ENCODE results near the gene MFSD6. TPM values are rescaled to one million over a fixed set of nuclear protein-coding genes. Genes with fewer than 3 reads are reported as not detected.
"Not testable (repeated sequence)": the region's sequence is repeated elsewhere in the genome, so short reads cannot be mapped to it uniquely, and the experiment has no call there.

Gene MFSD6
- total RNA-seq, 2 donors from 2014 or later, result 1.2 to 3.2 TPM

- TF ChIP-seq CTCF (conservative IDR thresholded peaks at IDR 0.05), result no peak
- peaks cover 13% of the 10 kb centered on the region for H3K4me1 Mint-ChIP-seq
- 96 to 100% methylated on average over 1 to 3 of the region's 3 CpGs for WGBS, 2 experiments (ENCODE audit: insufficient coverage in 1 of 2, insufficient read length in 1 of 2)
- no peak for DNase-seq
- H3K4me3 ChIP-seq (ENCODE audit: low read length), result no peak overlapping the region
- H3K36me3 ChIP-seq (ENCODE audit: control insufficient read depth, insufficient read depth, low read length), result no peaks in the 10 kb centered on the region
- H3K4me3 Mint-ChIP-seq, result no peak overlapping the region
- no peaks in the 10 kb centered on the region for H3K27me3 Mint-ChIP-seq (ENCODE audit: insufficient read depth)
- no peak overlapping the region for H3K27ac ChIP-seq (ENCODE audit: low read depth, low read length)
- H3K27ac Mint-ChIP-seq, result no peak overlapping the region
- H3K9me3 ChIP-seq (ENCODE audit: control insufficient read depth, low read length), result peaks cover 11% of the 10 kb centered on the region
- peaks cover 15% of the 10 kb centered on the region for H3K36me3 Mint-ChIP-seq (ENCODE audit: low read depth)
- H3K9me3 Mint-ChIP-seq, result peaks cover 12% of the 10 kb centered on the region
- H3K27me3 ChIP-seq (ENCODE audit: control insufficient read depth, insufficient read depth, low read length, poor library complexity, severe bottlenecking), result no peaks in the 10 kb centered on the region
- H3K9ac ChIP-seq (ENCODE audit: extremely low read depth, low read length, poor library complexity, severe bottlenecking), result no peak overlapping the region
- H3K4me1 ChIP-seq (ENCODE audit: control insufficient read depth, insufficient read depth, low read length), result no peaks in the 10 kb centered on the region
Observed at GRCh38 chr2:190490502-190490901, 82.3 kb downstream of the MFSD6 start.

GRCh38 chr2:190493095-190493494, 84.9 kb downstream of the MFSD6 start:
- Histone ChIP-seq H3K4me3 (ENCODE audit: low read length) (no peak overlapping the region), H3K27ac (ENCODE audit: low read depth, low read length) (no peak overlapping the region), H3K4me1 (ENCODE audit: control insufficient read depth, insufficient read depth, low read length) (no peaks in the 10 kb centered on the region), H3K36me3 (ENCODE audit: control insufficient read depth, insufficient read depth, low read length) (no peaks in the 10 kb centered on the region), H3K9ac (ENCODE audit: extremely low read depth, low read length, poor library complexity, severe bottlenecking) (no peak overlapping the region), H3K9me3 (ENCODE audit: control insufficient read depth, low read length) (peaks cover 11% of the 10 kb centered on the region), H3K27me3 (ENCODE audit: control insufficient read depth, insufficient read depth, low read length, poor library complexity, severe bottlenecking) (no peaks in the 10 kb centered on the region)
- peaks cover 13% of the 10 kb centered on the region for H3K36me3 Mint-ChIP-seq (ENCODE audit: low read depth)
- no peak for DNase-seq
- no peaks in the 10 kb centered on the region for H3K27me3 Mint-ChIP-seq (ENCODE audit: insufficient read depth)
- H3K4me3 Mint-ChIP-seq, result no peak overlapping the region
- WGBS, 2 experiments (ENCODE audit: insufficient coverage in 1 of 2, insufficient read length in 1 of 2), result 79% methylated on average over 2 of the region's 2 CpGs; no CpG with 5 or more reads in 1 of the 2 experiments
- H3K27ac Mint-ChIP-seq, result no peak overlapping the region
- H3K4me1 Mint-ChIP-seq, result peaks cover 13% of the 10 kb centered on the region
- peaks cover 15% of the 10 kb centered on the region for H3K9me3 Mint-ChIP-seq
- no peak for TF ChIP-seq CTCF (conservative IDR thresholded peaks at IDR 0.05)

GRCh38 chr2:190494600-190495227, 86.6 kb downstream of the MFSD6 start:
- not testable (repeated sequence) for DNase-seq, H3K27ac Mint-ChIP-seq, H3K4me3 Mint-ChIP-seq

DNA sequence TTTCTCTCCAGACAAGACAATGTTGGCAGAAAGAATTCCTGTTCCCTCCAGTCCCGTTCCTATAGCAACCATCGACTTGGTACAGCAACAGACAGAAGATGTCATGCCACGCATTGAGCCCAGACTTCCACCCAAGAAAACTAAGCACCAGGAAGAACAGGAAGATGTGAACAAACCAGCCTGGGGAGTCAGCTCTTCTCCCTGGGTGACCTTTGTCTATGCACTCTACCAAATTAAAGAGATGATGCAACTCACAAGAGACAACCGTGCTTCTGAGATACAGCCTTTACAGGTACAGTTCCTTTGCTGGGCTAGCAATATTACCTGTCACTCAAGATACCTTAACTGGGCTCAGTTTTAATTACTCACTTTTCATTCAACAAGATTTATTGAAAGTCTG, 89.3 kb downstream of the MFSD6 start:
- Mint-ChIP-seq H3K4me3 (no peak overlapping the region), H3K36me3 (ENCODE audit: low read depth) (peaks cover 9% of the 10 kb centered on the region), H3K27ac (no peak overlapping the region), H3K27me3 (ENCODE audit: insufficient read depth) (no peaks in the 10 kb centered on the region), H3K9me3 (peaks cover 15% of the 10 kb centered on the region), H3K4me1 (peaks cover 17% of the 10 kb centered on the region)
- no peak overlapping the region for H3K4me3 ChIP-seq (ENCODE audit: low read length)
- H3K9me3 ChIP-seq (ENCODE audit: control insufficient read depth, low read length), result no peaks in the 10 kb centered on the region
- H3K27ac ChIP-seq (ENCODE audit: low read depth, low read length), result peak overlapping the region; percentile 57
- no peaks in the 10 kb centered on the region for H3K27me3 ChIP-seq (ENCODE audit: control insufficient read depth, insufficient read depth, low read length, poor library complexity, severe bottlenecking)
- no peaks in the 10 kb centered on the region for H3K36me3 ChIP-seq (ENCODE audit: control insufficient read depth, insufficient read depth, low read length)
- DNase-seq, result no peak
- no peak overlapping the region for H3K9ac ChIP-seq (ENCODE audit: extremely low read depth, low read length, poor library complexity, severe bottlenecking)
- no peak for TF ChIP-seq CTCF (conservative IDR thresholded peaks at IDR 0.05)
- WGBS, 2 experiments (ENCODE audit: insufficient coverage in 1 of 2, insufficient read length in 1 of 2), result 71 to 88% methylated on average over 4 of the region's 4 CpGs
- no peaks in the 10 kb centered on the region for H3K4me1 ChIP-seq (ENCODE audit: control insufficient read depth, insufficient read depth, low read length)

More at GRCh38 chr2:190494600-190495227, 86.6 kb downstream of the MFSD6 start:
- H3K4me1 ChIP-seq (ENCODE audit: control insufficient read depth, insufficient read depth, low read length); H3K9ac ChIP-seq (ENCODE audit: extremely low read depth, low read length, poor library complexity, severe bottlenecking); H3K27me3 ChIP-seq (ENCODE audit: control insufficient read depth, insufficient read depth, low read length, poor library complexity, severe bottlenecking); H3K27me3 Mint-ChIP-seq (ENCODE audit: insufficient read depth); H3K36me3 ChIP-seq (ENCODE audit: control insufficient read depth, insufficient read depth, low read length); H3K27ac ChIP-seq (ENCODE audit: low read depth, low read length); H3K4me3 ChIP-seq (ENCODE audit: low read length): not testable (repeated sequence)
- H3K9me3 ChIP-seq (ENCODE audit: control insufficient read depth, low read length), result peaks cover 11% of the 10 kb centered on the region
- Mint-ChIP-seq H3K9me3 (peaks cover 15% of the 10 kb centered on the region), H3K36me3 (ENCODE audit: low read depth) (peaks cover 13% of the 10 kb centered on the region), H3K4me1 (peaks cover 13% of the 10 kb centered on the region)
- WGBS, 2 experiments (ENCODE audit: insufficient coverage in 1 of 2, insufficient read length in 1 of 2), result 90 to 100% methylated on average over 1 to 3 of the region's 3 CpGs
